NCI-H524 treated with DMSO at 0.1 percent for 48 hours (cell line): ENCODE results near the gene SSBP3.

Source experiments
- DNase-seq: peaks from one replicate; lab custom pipeline; 2025; lab: John Stamatoyannopoulos, UW

Gene SSBP3

GRCh38 chr1:54371038-54371941, 34.9 kb downstream of the SSBP3 start:
- DNase-seq: no peak

GRCh38 chr1:54370287-54370989, 35.8 kb downstream of the SSBP3 start:
- no peak for DNase-seq

GRCh38 chr1:54367613-54368012, 38.6 kb downstream of the SSBP3 start:
- DNase-seq: no peak

- no peak for DNase-seq
Measured at GRCh38 chr1:54365847-54366246, 40.3 kb downstream of the SSBP3 start.

- no peak for DNase-seq
Measured at GRCh38 chr1:54365398-54365797, 40.8 kb downstream of the SSBP3 start.

- no peak for DNase-seq
Measured at GRCh38 chr1:54364995-54365394, 41.2 kb downstream of the SSBP3 start.

GRCh38 chr1:54364582-54364981, 41.6 kb downstream of the SSBP3 start:
- DNase-seq: no peak

GRCh38 chr1:54363925-54364324, 42.3 kb downstream of the SSBP3 start:
- no peak for DNase-seq

GRCh38 chr1:54362881-54363340, 43.3 kb downstream of the SSBP3 start:
- DNase-seq: no peak

- no peak for DNase-seq
Measured at GRCh38 chr1:54361342-54361741, 44.9 kb downstream of the SSBP3 start.

- no peak for DNase-seq
Measured at GRCh38 chr1:54360165-54361005, 45.8 kb downstream of the SSBP3 start.

- no peak for DNase-seq
Measured at GRCh38 chr1:54359393-54360162, 46.6 kb downstream of the SSBP3 start.

- peak; percentile 45 for DNase-seq
Measured at GRCh38 chr1:54358503-54359168, 47.6 kb downstream of the SSBP3 start.

- DNase-seq: no peak
Measured at GRCh38 chr1:54357967-54358366, 48.2 kb downstream of the SSBP3 start.

GRCh38 chr1:54356680-54357147, 49.5 kb downstream of the SSBP3 start:
- no peak for DNase-seq

GRCh38 chr1:54355931-54356679, 50.1 kb downstream of the SSBP3 start:
- peak; percentile 66 for DNase-seq

GRCh38 chr1:54354899-54355298, 51.3 kb downstream of the SSBP3 start:
- no peak for DNase-seq

- no peak for DNase-seq
Measured at GRCh38 chr1:54353959-54354358, 52.2 kb downstream of the SSBP3 start.

- no peak for DNase-seq
Measured at GRCh38 chr1:54352755-54353154, 53.4 kb downstream of the SSBP3 start.

GRCh38 chr1:54350360-54350759, 55.8 kb downstream of the SSBP3 start:
- no peak for DNase-seq
